NCI-H128 (cell line): ENCODE results near the gene MRI1.
"Not testable (repeated sequence)": the region's sequence is repeated elsewhere in the genome, so short reads cannot be mapped to it uniquely, and the experiment has no call there.

ENCODE experiments used
- DNase-seq: peaks from one replicate; lab custom pipeline; 2025; ENCODE audit not compliant: unreplicated experiment; lab: John Stamatoyannopoulos, UW

Gene MRI1

GRCh38 chr19:13764101-13764807 is at the start of gene MRI1:
Gene MRI1 (plus strand): TSS chr19:13764522. CDS start chr19:13764589, 67 bp downstream.
- peak; percentile 41 for DNase-seq

- no peak for DNase-seq
These were observed 47.1 kb upstream of the MRI1 start for GRCh38 chr19:13717194-13717643.

GRCh38 chr19:13718733-13719132 is 45.6 kb upstream of the MRI1 start:
- DNase-seq: peak; percentile 74

- DNase-seq: no peak
These were observed 42.2 kb upstream of the MRI1 start for GRCh38 chr19:13722146-13722545.

GRCh38 chr19:13723206-13723605 is 41.1 kb upstream of the MRI1 start:
- no peak for DNase-seq

- no peak for DNase-seq
These were observed 38.0 kb upstream of the MRI1 start for GRCh38 chr19:13726323-13726722.

GRCh38 chr19:13727798-13728197 is 36.5 kb upstream of the MRI1 start:
- no peak for DNase-seq

- DNase-seq: no peak
These were observed 34.5 kb upstream of the MRI1 start for GRCh38 chr19:13729859-13730258.

- peak; percentile 85 for DNase-seq
These were observed 33.0 kb upstream of the MRI1 start for GRCh38 chr19:13731147-13731964.

- no peak for DNase-seq
These were observed 32.0 kb upstream of the MRI1 start for GRCh38 chr19:13732337-13732736.

- DNase-seq: no peak
These were observed 29.6 kb upstream of the MRI1 start for GRCh38 chr19:13734751-13735150.

GRCh38 chr19:13738073-13738472 is 26.2 kb upstream of the MRI1 start:
- DNase-seq: no peak

GRCh38 chr19:13741893-13742292 is 22.4 kb upstream of the MRI1 start:
- no peak for DNase-seq

GRCh38 chr19:13742756-13743155 is 21.6 kb upstream of the MRI1 start:
- DNase-seq: no peak

GRCh38 chr19:13744174-13744573 is 20.1 kb upstream of the MRI1 start:
- no peak for DNase-seq

GRCh38 chr19:13747098-13747453 is 17.2 kb upstream of the MRI1 start:
- no peak for DNase-seq

- no peak for DNase-seq
These were observed 16.0 kb upstream of the MRI1 start for GRCh38 chr19:13748169-13748828.

GRCh38 chr19:13751436-13751835 is 12.9 kb upstream of the MRI1 start:
- DNase-seq: no peak

- DNase-seq: not testable (repeated sequence)
These were observed 10.7 kb upstream of the MRI1 start for GRCh38 chr19:13753622-13754021.

- no peak for DNase-seq
These were observed 8.1 kb upstream of the MRI1 start for GRCh38 chr19:13756210-13756609.

- no peak for DNase-seq
These were observed 6.2 kb upstream of the MRI1 start for GRCh38 chr19:13757805-13758772.
